CD14-positive monocyte (primary cell): ENCODE results near the gene MYO1E. TPM values are rescaled to one million over a fixed set of nuclear protein-coding genes. Genes with fewer than 3 reads are reported as not detected.

Experiments used
- DNase-seq, 3 donors: peaks; one replicate each; pipeline ENCODE4 v3.0.0-alpha.2; 2011 to 2022
- H2AFZ ChIP-seq: 2 replicates; pipeline ENCODE4 v1.6.0; 2012; ENCODE audit warnings: mild to moderate bottlenecking, low read depth, low read length, inconsistent platforms; ENCODE audit not compliant: insufficient read depth, poor library complexity, severe bottlenecking
- H3K27ac ChIP-seq, 2 donors: 1 replicate in 1 of 2; 2 replicates in 1 of 2; pipeline ENCODE4 v1.5.1; 2012 to 2013; ENCODE audit warnings: low read length in 2 of 2, control low read depth in 1 of 2, inconsistent platforms in 1 of 2, low read depth in 1 of 2, mild to moderate bottlenecking in 1 of 2
- H3K27me3 ChIP-seq, 2 donors: one replicate each; pipeline versions ENCODE4 v1.6.0 to v1.6.1; 2011 to 2013; ENCODE audit warnings: low read length in 2 of 2; ENCODE audit not compliant: control insufficient read depth in 2 of 2, insufficient read depth in 2 of 2
- H3K36me3 ChIP-seq, 2 donors: replicated peaks in 1 of 2; 1 replicate in 1 of 2; 2 replicates in 1 of 2; pipeline versions ENCODE4 v1.5.1 to v1.6.1; 2012 to 2013; ENCODE audit warnings: low read length in 2 of 2, control low read depth in 1 of 2, inconsistent platforms in 1 of 2, mild to moderate bottlenecking in 1 of 2; ENCODE audit not compliant: insufficient read depth in 2 of 2, control insufficient read depth in 1 of 2
- H3K4me1 ChIP-seq, 2 donors: 1 replicate in 1 of 2; 2 replicates in 1 of 2; pipeline versions ENCODE4 v1.5.1 to v1.6.1; 2012 to 2013; ENCODE audit warnings: low read length in 2 of 2, control low read depth in 1 of 2, inconsistent platforms in 1 of 2, mild to moderate bottlenecking in 1 of 2, moderate library complexity in 1 of 2; ENCODE audit not compliant: insufficient read depth in 2 of 2, control insufficient read depth in 1 of 2
- H3K4me2 ChIP-seq: replicated peaks from 2 replicates; pipeline ENCODE3; 2012; ENCODE audit warnings: low read length, moderate library complexity, mild to moderate bottlenecking; ENCODE audit not compliant: poor library complexity, severe bottlenecking; ENCODE audit errors: extremely low read depth
- H3K4me3 ChIP-seq, 3 experiments: fragments of 200-600 bp in 1 of 3; sonication (generic) in 1 of 3; replicated peaks in 1 of 3; 1 replicate in 2 of 3; 2 replicates in 1 of 3; pipeline ENCODE4 v1.5.1; 2011 to 2013; ENCODE audit warnings: low read length in 3 of 3, mild to moderate bottlenecking in 3 of 3, control low read depth in 2 of 3, low read depth in 2 of 3, inconsistent platforms in 1 of 3, moderate library complexity in 1 of 3
- H3K79me2 ChIP-seq: 2 replicates; pipeline ENCODE4 v1.6.0; 2012; ENCODE audit warnings: mild to moderate bottlenecking, control low read depth, inconsistent platforms, low read length, moderate library complexity; ENCODE audit not compliant: insufficient read depth
- H3K9ac ChIP-seq: 2 replicates; pipeline ENCODE4 v1.6.0; 2017; ENCODE audit warnings: low read length, mild to moderate bottlenecking; ENCODE audit not compliant: insufficient read depth, poor library complexity, severe bottlenecking
- H3K9me3 ChIP-seq, 2 donors: replicated peaks in 1 of 2; 1 replicate in 1 of 2; 2 replicates in 1 of 2; pipeline versions ENCODE4 v1.5.1 to v1.6.1; 2012 to 2013; ENCODE audit warnings: low read length in 2 of 2, control low read depth in 1 of 2; ENCODE audit not compliant: control insufficient read depth in 1 of 2, insufficient read depth in 1 of 2
- H4K20me1 ChIP-seq: 2 replicates; pipeline ENCODE4 v1.6.0; 2012; ENCODE audit warnings: mild to moderate bottlenecking, low read length, control low read depth, moderate library complexity; ENCODE audit not compliant: insufficient read depth
- H3K27ac Mint-ChIP-seq, 7 donors: one replicate each; pipeline ENCODE4 v1.8.0; 2020; ENCODE audit warnings: mild to moderate bottlenecking in 7 of 7, mixed read lengths in 7 of 7, moderate library complexity in 6 of 7, inconsistent platforms in 2 of 7
- H3K27me3 Mint-ChIP-seq, 3 donors: one replicate each; pipeline ENCODE4 v1.8.0; 2021 to 2022; ENCODE audit warnings: low read depth in 3 of 3, mild to moderate bottlenecking in 3 of 3, mixed read lengths in 3 of 3, moderate library complexity in 3 of 3, inconsistent platforms in 1 of 3
- H3K36me3 Mint-ChIP-seq, 2 donors: one replicate each; pipeline ENCODE4 v1.8.0; 2020; ENCODE audit warnings: mixed read lengths in 2 of 2, inconsistent platforms in 1 of 2, mild to moderate bottlenecking in 1 of 2
- H3K4me1 Mint-ChIP-seq: one replicate; pipeline ENCODE4 v1.8.0; 2020; ENCODE audit warnings: mild to moderate bottlenecking, mixed read lengths
- H3K4me3 Mint-ChIP-seq, 2 donors: one replicate each; pipeline ENCODE4 v1.8.0; 2020; ENCODE audit warnings: mild to moderate bottlenecking in 2 of 2, mixed read lengths in 2 of 2, moderate library complexity in 1 of 2
- H3K9me3 Mint-ChIP-seq, 7 donors: one replicate each; pipeline ENCODE4 v1.8.0; 2020 to 2022; ENCODE audit warnings: mixed read lengths in 7 of 7, mild to moderate bottlenecking in 6 of 7, moderate library complexity in 6 of 7, inconsistent platforms in 2 of 7
- CTCF ChIP-seq: fragments of 200-600 bp; IDR thresholded peaks from one replicate; pipeline ENCODE4 v1.8.0; 2022; ENCODE audit warnings: antibody characterized with exemption, mild to moderate bottlenecking
- WGBS: methylation state at CpG from one replicate; pipeline ENCODE4 v1.1.5; 2013; ENCODE audit warnings: missing lambda C conversion rate; ENCODE audit not compliant: insufficient coverage; 5-methylcytosine and 5-hydroxymethylcytosine counted together
- intact Hi-C, 2 donors: fragments of 100-400 bp; cut with micrococcal nuclease; formaldehyde crosslinking; loops; one replicate each; pipeline versions ENCODE4 v1.15.0 to v1.15.1; 2023
- polyA plus RNA-seq, 3 donors: library from polyadenylated mRNA; depleted of rRNA in 1 of 3; unstranded in 2 of 3; stranded (reverse) in 1 of 3; fragments of 300-500 nt in 2 of 3; fragments of >200 nt in 1 of 3; fragmentation: Illumina TruSeq in 2 of 3; gene quantifications; 1 replicate in 2 of 3; 2 replicates in 1 of 3; pipeline ENCODE4 v1.2.3, GENCODE V29; 2012 to 2021

MYO1E gene
- polyA plus RNA-seq, 3 donors: 5.5 to 16.2 (median 6.2) TPM

- Histone ChIP-seq H3K79me2 (no peaks in the 10 kb centered on the region), H3K9me3 (no peaks in the 10 kb centered on the region), H3K9ac (no peak overlapping the region), H3K27ac (no peak overlapping the region), H2AFZ (no peak overlapping the region), H4K20me1 (no peaks in the 10 kb centered on the region), H3K36me3 (peaks cover 28 to 53% of the 10 kb centered on the region in 2 donors), H3K4me3 (no peak overlapping the region), H3K4me1 (peaks cover 3 to 4% of the 10 kb centered on the region in 2 donors), H3K4me2 (no peak overlapping the region), H3K27me3 (no peaks in the 10 kb centered on the region)
- peaks cover 8% of the 10 kb centered on the region for H3K4me1 Mint-ChIP-seq
- peaks cover 0 to 2% (median 0%) of the 10 kb centered on the region in 7 donors for H3K9me3 Mint-ChIP-seq
- peak overlapping the region in 1 of 7 donors; percentile 39 for H3K27ac Mint-ChIP-seq
- peaks cover 64 to 75% of the 10 kb centered on the region in 2 donors for H3K36me3 Mint-ChIP-seq
- intact Hi-C loops: no loop called here
- H3K27me3 Mint-ChIP-seq: peaks cover 0 to 2% (median 0%) of the 10 kb centered on the region in 3 donors
- WGBS: 100% methylated on average over 3 of the region's 6 CpGs
- DNase-seq: no peak
- no peak for TF ChIP-seq CTCF
- H3K4me3 Mint-ChIP-seq: no peak overlapping the region
These were observed 180.8 kb downstream of the MYO1E start for GRCh38 chr15:59191855-59192237.

DNA sequence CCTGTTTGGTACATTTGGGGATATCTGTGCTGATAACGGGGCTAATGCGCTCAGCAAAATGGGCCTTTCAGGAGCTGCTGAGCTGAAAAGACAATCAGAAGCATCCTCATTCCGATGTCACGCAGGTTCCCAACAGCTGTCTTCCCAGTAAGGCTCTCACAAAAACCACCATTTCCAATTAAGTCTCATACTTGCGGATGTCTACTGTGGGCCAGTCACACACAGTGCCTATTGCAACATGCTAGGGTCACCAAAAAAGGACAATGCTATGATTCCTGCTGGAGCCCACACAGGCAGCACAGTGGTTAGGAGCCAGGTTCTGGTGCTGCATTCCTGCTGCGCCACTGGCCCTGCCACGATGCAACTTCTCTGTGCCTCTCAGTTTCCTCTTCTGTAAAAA lies 182.4 kb downstream of the MYO1E start:
- Histone ChIP-seq H3K9me3 (no peaks in the 10 kb centered on the region), H3K9ac (no peak overlapping the region), H3K27me3 (no peaks in the 10 kb centered on the region), H3K4me2 (no peak overlapping the region), H4K20me1 (no peaks in the 10 kb centered on the region), H2AFZ (no peak overlapping the region), H3K4me1 (peaks cover 18 to 19% of the 10 kb centered on the region in 2 donors), H3K4me3 (no peak overlapping the region), H3K79me2 (no peaks in the 10 kb centered on the region), H3K36me3 (peaks cover 27 to 50% of the 10 kb centered on the region in 2 donors), H3K27ac (no peak overlapping the region)
- Mint-ChIP-seq H3K9me3 (peaks cover 0 to 2% (median 0%) of the 10 kb centered on the region in 7 donors), H3K27me3 (peaks cover 0 to 2% (median 0%) of the 10 kb centered on the region in 3 donors), H3K36me3 (peaks cover 63 to 69% of the 10 kb centered on the region in 2 donors), H3K4me3 (no peak overlapping the region), H3K4me1 (peaks cover 17% of the 10 kb centered on the region), H3K27ac (no peak overlapping the region)
- DNase-seq: no peak
- intact Hi-C loops: no loop called here
- no peak for TF ChIP-seq CTCF
- 100% methylated on average over 7 of the region's 7 CpGs for WGBS
